ENCODE results near the gene UFM1.

Gene UFM1

DNA sequence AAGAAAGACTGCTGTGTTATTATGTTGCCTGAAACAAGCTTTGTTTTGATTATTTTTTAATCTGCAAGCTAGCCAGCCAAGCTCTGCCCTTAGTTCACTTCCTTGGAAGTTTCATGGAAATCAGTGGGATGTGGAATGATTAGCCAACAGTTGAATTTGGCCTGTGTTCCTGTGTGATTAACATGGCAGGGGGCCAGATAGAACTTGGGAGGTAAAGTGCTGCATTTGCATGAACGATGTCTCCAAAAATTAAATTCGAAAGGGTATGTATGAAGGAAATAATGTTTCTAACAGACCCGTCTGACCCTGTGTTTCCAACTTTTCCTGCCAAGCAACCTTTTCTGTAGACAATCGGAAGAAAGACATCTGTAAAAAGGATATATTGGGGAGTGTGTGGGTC is 32.2 kb downstream of the UFM1 start:
- no peak for DNase-seq (ENCODE audit: low read depth)
- TF ChIP-seq, protein P1, sequence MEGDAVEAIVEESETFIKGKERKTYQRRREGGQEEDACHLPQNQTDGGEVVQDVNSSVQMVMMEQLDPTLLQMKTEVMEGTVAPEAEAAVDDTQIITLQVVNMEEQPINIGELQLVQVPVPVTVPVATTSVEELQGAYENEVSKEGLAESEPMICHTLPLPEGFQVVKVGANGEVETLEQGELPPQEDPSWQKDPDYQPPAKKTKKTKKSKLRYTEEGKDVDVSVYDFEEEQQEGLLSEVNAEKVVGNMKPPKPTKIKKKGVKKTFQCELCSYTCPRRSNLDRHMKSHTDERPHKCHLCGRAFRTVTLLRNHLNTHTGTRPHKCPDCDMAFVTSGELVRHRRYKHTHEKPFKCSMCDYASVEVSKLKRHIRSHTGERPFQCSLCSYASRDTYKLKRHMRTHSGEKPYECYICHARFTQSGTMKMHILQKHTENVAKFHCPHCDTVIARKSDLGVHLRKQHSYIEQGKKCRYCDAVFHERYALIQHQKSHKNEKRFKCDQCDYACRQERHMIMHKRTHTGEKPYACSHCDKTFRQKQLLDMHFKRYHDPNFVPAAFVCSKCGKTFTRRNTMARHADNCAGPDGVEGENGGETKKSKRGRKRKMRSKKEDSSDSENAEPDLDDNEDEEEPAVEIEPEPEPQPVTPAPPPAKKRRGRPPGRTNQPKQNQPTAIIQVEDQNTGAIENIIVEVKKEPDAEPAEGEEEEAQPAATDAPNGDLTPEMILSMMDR (IDR thresholded peaks at IDR 0.05; ENCODE audit: control insufficient read depth, extremely low read depth, insufficient read depth), result no peak
- no peak overlapping the region for H3K4me3 ChIP-seq (ENCODE audit: low read depth, low read length)

DNA sequence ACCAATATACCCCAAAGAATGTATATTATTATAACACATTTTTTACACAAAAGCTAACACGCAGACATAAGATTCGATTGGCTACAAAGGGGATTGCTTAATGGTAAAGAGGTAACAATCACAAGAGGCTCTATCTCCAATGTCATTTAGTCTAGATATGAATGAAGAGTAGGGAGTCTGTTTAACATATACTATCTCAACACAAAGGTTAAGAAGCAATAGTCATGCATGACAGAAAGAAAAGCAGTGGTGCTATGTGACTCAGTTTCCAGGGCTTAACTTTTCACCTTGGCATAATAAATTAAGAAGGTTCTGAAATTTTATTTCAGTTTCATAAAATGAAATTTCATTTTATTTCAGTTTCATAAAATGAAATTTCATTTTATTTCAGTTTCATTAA is 33.3 kb downstream of the UFM1 start:
- DNase-seq (ENCODE audit: low read depth), result no peak
- H3K4me3 ChIP-seq (ENCODE audit: low read depth, low read length), result no peak overlapping the region
- TF ChIP-seq, protein P1 (IDR thresholded peaks at IDR 0.05; ENCODE audit: control insufficient read depth, extremely low read depth, insufficient read depth), result no peak

DNA sequence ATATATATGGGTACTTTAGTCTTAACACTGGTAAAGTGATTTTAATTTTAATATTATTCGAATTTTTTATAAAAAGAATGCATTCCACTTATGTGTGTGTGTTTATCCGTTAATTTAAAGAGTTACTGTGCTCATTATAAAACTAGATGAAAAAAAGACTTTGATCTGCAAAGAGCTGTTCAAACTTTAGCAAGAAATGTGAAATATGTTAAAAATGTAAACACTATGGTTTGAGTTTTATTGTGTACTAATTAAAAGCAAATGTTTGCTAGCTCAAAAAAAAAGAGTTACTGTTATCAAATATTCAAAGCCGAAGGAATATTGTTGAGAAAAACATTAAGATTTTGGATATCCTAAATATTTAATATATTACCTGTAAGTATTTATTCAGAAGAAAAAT is 34.5 kb downstream of the UFM1 start:
- TF ChIP-seq, protein P1 (IDR thresholded peaks at IDR 0.05; ENCODE audit: control insufficient read depth, extremely low read depth, insufficient read depth), result no peak
- no peak overlapping the region for H3K4me3 ChIP-seq (ENCODE audit: low read depth, low read length)
- no peak for DNase-seq (ENCODE audit: low read depth)

DNA sequence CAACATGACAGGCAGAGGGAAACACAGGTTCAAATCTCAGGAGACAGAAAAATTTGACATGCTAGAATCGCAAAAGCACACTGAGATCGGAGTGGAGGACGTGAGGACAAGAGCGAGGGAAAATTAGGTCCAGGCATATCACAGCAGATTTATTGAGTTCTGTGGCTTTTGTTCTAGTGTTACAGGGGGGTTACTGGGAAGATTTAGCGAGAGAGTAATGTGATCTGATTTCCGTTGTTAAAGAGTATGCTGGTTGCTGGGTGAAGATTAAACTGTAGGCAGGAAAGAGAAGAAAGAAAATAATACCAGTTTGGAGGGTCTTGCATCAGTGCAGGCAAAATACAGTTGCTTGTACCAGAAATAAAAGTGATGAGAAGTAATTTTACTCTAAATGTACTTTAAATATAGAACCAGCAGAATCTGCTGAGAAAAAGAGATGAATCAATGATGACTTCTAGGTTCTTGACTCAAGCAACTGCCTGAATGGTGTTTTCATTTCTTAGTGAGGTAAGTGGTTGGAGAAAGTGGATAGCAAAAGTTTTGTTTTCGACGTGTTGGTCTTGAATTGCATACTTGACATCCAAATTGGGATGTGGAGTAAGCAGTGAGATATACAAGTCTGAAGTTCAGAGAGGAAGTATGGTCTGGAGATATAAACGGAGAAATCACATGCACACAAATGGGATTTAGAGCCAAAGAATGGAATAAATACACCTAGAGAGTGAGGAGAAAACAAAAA is 35.7 kb downstream of the UFM1 start:
- TF ChIP-seq, protein P1 (IDR thresholded peaks at IDR 0.05; ENCODE audit: control insufficient read depth, extremely low read depth, insufficient read depth), result no peak
- H3K4me3 ChIP-seq (ENCODE audit: low read depth, low read length), result no peak overlapping the region
- no peak for DNase-seq (ENCODE audit: low read depth)

DNA sequence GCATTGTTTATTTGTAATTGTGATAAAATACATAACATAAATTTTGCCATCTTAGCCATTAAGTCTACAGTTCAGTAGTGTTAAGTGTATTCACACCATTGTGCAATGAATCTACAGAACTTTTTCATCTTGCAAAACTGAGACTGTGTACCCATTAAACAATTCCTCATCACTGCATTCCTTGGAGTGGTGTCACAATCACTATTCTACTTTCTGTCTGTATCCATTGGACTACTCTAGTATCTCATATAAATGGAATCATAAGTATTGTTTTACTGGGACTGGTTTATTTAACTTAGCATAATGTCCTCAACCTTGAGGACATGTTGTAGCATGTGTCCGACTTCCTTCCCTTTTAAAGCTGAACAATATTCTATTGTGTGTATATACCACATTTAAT is 36.8 kb downstream of the UFM1 start:
- no peak for DNase-seq (ENCODE audit: low read depth)
- TF ChIP-seq, protein P1 (IDR thresholded peaks at IDR 0.05; ENCODE audit: control insufficient read depth, extremely low read depth, insufficient read depth), result no peak
- H3K4me3 ChIP-seq (ENCODE audit: low read depth, low read length), result no peak overlapping the region

DNA sequence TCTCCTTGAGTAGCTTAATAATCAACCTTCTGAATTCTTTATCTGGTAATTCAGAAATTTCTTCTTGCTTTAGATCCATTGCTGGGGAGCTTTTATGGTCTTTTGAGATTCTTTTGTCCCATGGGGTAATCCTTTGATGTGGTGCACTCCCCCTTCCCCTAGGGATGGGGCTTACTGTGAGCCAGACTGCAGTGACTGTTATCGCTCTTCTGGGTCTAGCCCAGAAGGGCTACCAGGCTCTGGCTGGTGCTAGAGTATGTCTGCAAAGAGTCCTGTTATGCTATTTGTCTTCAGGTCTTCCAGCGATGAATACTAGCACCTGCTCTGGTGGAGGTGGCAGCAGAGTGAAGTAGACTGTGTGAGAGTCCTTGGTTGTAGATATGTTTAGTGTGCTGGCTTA is 41.7 kb downstream of the UFM1 start:
- DNase-seq (ENCODE audit: low read depth), result no peak
- TF ChIP-seq, protein P1 (IDR thresholded peaks at IDR 0.05; ENCODE audit: control insufficient read depth, extremely low read depth, insufficient read depth), result no peak
- no peak overlapping the region for H3K4me3 ChIP-seq (ENCODE audit: low read depth, low read length)

All from LNCaP clone FGC (cell line).